NCI-H1436 (cell line): ENCODE results near the gene NKD2.
"Not testable (repeated sequence)": the region's sequence is repeated elsewhere in the genome, so short reads cannot be mapped to it uniquely, and the experiment has no call there.

Experiments used
- DNase-seq: peaks from one replicate; lab custom pipeline; 2025; lab: John Stamatoyannopoulos, UW

NKD2 gene

DNA sequence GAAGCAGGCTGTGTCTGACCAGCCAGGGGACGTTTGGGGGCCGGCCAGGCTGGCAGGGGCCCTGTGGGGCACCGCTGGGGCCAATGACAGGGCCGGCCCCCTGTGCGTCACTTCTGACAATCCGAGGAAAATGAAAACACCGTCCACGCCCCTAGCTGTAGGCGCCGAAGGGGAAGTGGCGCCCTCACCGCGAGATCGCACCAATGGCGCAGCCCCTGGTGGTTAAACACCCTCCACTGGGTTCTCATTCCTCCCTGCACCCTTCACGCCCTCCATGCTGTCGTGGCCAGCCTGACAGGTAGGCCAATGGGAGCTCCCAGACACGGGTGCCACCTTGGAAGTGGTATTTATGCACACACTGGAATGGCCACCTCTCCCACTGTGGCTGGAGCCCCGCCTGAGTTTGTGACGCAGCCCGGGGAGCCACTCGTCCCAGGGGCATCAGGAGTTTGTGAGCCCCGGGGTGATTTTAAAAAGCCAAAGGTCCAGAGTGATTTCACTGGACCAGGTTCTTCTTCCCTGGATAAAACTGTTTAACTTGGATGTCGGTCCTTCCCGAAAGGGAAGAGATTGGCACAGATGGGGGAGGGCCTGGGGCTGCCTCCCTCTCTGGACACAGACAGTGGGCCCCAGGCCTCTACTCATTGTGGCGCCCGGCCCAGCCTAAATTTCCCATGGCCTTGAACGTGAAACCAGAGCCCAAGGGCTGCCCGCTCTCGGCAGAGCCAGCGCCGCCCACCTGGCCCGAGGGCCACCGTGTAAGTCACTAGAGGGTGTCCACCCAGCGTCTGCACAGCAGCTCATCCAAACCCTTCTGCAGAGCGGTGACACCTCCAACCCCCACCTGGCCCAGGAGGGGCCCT is 49.7 kb downstream of the NKD2 start:
- DNase-seq, result no peak

GRCh38 chr5:1058988-1059883 is 50.6 kb downstream of the NKD2 start:
- DNase-seq, result no peak

DNA sequence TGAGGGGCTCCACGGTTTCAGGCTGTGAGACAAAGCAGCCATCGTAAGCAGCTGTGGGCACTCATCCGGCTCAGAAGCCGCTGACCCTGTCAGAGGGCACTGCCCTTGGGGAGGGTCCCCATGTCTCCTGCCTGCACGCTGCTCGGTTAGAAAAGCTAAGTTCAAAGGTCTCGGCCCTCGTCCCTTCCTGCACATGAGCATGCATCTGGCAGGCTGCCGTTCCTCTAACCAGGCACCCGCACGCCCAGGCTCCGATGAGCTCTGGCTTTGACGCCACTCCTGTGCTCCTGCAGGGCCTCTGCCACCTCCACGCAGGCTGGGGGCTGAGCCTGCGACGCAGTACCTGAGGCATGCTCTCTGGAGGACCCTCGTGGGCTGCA is 51.3 kb downstream of the NKD2 start:
- DNase-seq, result no peak

DNA sequence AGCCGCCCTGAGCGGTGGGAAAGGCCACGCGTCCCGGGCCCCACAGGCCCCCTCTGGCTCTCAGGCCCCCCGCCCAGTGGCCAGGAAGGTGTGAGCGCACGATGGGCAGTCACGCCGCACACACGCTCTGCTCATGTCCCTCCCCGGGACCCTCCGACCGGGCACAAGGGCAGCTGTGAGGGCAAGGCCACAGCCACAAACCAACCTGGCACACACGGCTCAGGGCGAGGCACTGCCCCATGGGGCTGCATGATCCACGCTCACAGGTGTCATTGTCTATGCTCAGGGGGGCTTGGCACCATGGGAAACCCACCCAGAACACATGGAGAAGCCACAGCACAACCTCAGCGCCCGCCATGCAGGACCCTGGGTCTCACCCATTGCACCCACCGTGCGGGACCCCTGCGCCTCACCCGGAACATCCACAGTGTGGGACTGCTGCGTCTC is 52.0 kb downstream of the NKD2 start:
- DNase-seq, result no peak

- not testable (repeated sequence) for DNase-seq
Measured at GRCh38 chr5:1061292-1061691, 52.7 kb downstream of the NKD2 start.

- DNase-seq, result no peak
Measured at GRCh38 chr5:1061916-1062315, 53.3 kb downstream of the NKD2 start.

DNA sequence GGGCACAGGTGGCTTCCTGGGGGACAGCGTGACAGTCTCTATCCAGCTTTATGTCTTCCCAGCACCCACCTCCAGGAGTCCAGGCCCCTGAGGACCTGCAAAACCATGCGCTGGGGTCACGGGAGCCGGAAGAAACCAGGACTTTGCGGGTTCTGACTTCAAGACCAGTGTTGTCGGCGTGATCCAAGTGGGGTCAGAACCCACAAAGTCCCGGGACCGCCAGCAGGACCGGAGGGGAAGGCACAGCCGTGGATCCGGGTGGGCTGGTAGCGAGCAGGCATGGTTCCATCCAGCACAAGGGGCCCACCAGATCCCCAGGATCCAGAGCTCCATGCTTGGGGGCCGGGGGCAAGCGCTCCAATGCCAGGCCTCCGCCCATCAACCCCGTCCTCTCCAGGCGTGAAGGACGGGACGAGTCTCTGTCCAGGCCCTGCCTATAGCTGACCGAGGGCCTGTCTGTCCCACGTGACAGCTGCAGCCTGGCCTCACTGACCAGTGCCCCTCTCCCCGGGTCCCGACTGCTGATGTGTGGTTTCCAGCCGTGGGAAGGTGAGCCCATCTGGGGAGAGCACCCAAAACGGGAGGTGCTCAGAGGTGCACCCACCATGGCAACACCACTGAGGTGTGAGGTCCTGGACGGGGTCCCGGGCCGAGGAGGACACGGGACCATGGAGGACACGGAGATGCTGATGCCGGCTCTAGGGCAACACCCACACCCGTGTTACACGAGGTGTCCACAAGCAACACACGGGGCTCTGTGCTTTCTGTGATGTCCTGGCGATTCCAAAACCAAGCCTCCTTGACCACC is 54.4 kb downstream of the NKD2 start:
- no peak for DNase-seq

DNA sequence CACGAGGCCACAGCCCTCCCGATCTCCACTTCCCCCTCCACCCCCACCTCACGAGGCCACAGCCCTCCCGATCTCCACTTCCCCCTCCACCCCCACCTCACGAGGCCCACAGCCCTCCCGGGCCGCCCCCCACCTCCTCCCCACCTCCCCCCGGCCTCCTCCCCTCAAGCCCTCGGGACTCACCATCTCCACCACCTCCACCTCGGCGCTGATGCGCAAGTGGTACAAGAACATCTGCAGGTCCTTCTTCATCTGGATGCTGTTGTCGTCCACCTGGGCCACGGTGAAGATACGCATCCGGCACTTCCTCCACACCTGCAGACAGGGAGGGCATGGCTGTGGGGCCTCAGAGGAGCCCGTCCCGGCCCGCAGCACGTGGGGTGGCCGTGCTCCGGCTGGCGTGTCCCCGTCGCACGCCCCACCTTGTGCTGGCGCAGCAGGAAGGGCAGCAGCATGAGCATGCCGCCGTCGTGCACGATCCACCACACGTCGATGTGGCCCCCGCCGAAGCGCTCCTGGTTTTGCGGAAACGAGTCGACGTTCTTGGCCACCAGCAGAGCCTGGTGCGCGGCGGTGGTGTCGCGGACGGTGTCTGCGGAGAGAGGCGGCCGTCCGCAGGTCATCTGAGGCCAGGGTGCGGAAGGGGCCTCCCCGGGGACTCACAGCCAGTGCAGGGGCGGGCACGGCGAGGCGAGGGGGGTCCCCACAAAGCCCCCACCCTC is 55.2 kb downstream of the NKD2 start:
- no peak for DNase-seq

DNA sequence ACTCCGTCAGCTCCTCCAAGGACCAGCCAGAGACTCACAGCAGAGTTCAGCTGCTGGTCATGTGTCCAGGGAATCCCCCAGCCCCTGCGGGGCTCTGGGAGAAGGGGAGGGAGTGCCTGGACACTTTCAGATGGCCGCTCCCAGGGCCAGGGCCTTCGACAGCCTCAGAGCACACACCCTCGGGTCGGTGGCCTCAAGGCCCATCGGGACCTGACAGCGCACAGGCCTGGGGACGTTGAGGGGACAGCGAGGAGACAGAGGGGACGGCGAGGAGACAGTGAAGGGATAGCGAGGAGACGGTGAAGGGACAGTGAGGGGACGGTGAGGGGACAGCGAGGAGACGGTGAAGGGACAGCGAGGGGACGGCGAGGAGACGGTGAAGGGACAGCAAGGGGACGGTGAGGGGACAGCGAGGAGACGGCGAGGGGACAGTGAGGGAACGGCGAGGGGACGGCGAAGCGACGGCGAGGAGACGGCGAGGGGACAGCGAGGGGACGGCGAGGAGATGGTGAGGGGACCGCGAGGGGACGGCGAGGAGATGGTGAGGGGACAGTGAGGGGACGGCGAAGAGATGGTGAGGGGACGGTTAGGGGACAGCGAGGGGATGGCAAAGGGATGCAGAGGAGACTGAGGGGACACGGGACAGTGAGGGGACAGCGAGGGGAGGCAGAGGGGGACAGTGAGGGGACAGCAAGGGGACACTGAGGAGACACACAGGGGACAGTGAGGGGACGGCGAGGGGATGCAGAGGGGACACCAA is 56.0 kb downstream of the NKD2 start:
- DNase-seq, result no peak

GRCh38 chr5:1065143-1065750 is 56.6 kb downstream of the NKD2 start:
- DNase-seq, result no peak

- DNase-seq, result no peak
Measured at GRCh38 chr5:1065891-1066650, 57.5 kb downstream of the NKD2 start.

DNA sequence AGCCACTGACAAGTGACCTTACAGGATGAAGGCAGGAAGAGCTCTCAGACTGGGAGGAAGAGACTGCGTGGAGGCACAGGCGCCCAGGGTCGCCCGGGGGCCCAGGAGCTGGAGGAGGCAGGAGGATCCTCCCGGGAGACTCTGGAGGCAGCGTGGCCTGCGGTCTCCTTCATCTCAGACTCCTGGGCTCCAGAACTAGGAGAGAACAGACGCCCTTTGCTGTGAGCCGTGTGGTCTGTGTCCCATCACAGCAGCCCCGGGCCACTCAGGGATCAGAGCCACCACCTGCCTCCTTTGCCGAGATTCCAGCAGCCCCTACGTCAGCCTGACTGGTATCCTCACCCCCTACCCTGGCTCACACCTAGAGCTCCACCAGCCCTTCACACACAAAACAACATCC is 58.1 kb downstream of the NKD2 start:
- no peak for DNase-seq

GRCh38 chr5:1067141-1068121 is 58.8 kb downstream of the NKD2 start:
- DNase-seq, result no peak

DNA sequence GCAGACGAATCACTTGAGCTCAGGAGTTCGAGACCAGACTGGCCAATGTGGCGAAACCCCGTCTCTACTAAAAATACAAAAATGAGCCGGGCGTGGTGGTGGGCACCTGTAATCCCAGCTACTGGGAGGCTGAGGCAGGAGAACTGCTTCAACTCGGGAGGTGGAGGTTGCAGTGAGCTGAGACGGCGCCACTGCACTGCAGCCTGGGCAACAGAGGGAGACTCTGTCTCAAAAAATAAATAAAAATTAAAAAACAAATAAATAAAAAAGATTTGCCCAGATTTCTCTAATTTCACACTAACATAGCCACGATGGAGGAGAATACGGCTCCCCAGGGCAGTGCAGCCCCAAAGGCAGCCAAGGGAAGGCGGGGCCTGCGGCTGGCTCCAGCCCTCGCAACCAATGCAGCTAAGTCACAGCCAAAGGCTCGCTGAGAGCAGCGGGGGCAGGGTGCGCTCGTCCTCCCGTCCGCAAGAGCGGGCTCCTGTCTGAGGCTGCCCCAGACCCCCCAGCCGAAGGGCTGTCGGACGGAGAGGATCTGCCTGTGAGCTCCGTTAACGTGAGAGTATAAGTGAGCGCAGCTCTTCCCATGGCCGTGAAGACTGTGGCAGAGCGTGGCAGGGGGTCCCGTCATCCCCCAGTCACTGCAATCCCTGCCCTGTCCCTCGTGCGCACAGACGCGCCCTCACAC is 59.7 kb downstream of the NKD2 start:
- DNase-seq, result no peak

GRCh38 chr5:1068895-1069719 is 60.5 kb downstream of the NKD2 start:
- no peak for DNase-seq

GRCh38 chr5:1069720-1070088 is 61.1 kb downstream of the NKD2 start:
- no peak for DNase-seq
